DMS114 treated with DMSO at 0.1 percent for 48 hours (cell line): Measurements from ENCODE around the gene COL11A1.

Experiments used
- DNase-seq: peaks from one replicate; lab custom pipeline; 2025; ENCODE audit not compliant: unreplicated experiment; lab: John Stamatoyannopoulos, UW

The COL11A1 gene

GRCh38 chr1:102919659-102920058, 188.7 kb downstream of the COL11A1 start:
- DNase-seq: no peak

- DNase-seq: no peak
These were observed 206.3 kb downstream of the COL11A1 start for GRCh38 chr1:102901996-102902395.

GRCh38 chr1:102899935-102900334, 208.4 kb downstream of the COL11A1 start:
- DNase-seq: no peak

- no peak for DNase-seq
These were observed 210.8 kb downstream of the COL11A1 start for GRCh38 chr1:102897557-102897956.

- no peak for DNase-seq
These were observed 211.6 kb downstream of the COL11A1 start for GRCh38 chr1:102896771-102897170.

- DNase-seq: no peak
These were observed 212.0 kb downstream of the COL11A1 start for GRCh38 chr1:102896286-102896685.

GRCh38 chr1:102891868-102892625, 216.3 kb downstream of the COL11A1 start:
- no peak for DNase-seq

- DNase-seq: no peak
These were observed 221.7 kb downstream of the COL11A1 start for GRCh38 chr1:102886638-102887037.

- no peak for DNase-seq
These were observed 224.1 kb downstream of the COL11A1 start for GRCh38 chr1:102884238-102884637.

GRCh38 chr1:102879439-102879993, 228.8 kb downstream of the COL11A1 start:
- no peak for DNase-seq

- DNase-seq: no peak
These were observed 232.6 kb downstream of the COL11A1 start for GRCh38 chr1:102875756-102876155.

- DNase-seq: no peak
These were observed 235.8 kb downstream of the COL11A1 start for GRCh38 chr1:102872526-102872925.

- DNase-seq: no peak
These were observed 236.2 kb downstream of the COL11A1 start for GRCh38 chr1:102872097-102872496.

GRCh38 chr1:102863704-102864103, 244.6 kb downstream of the COL11A1 start:
- DNase-seq: no peak

GRCh38 chr1:102861247-102861646, 247.1 kb downstream of the COL11A1 start:
- no peak for DNase-seq

GRCh38 chr1:102858695-102859094, 249.6 kb downstream of the COL11A1 start:
- DNase-seq: no peak

GRCh38 chr1:102857251-102857650, 251.1 kb downstream of the COL11A1 start:
- no peak for DNase-seq

GRCh38 chr1:102853701-102854187, 254.6 kb downstream of the COL11A1 start:
- DNase-seq: no peak

- DNase-seq: no peak
These were observed 255.2 kb downstream of the COL11A1 start for GRCh38 chr1:102853136-102853535.

GRCh38 chr1:102852613-102853012, 255.7 kb downstream of the COL11A1 start:
- no peak for DNase-seq

- DNase-seq: no peak
These were observed 256.7 kb downstream of the COL11A1 start for GRCh38 chr1:102851616-102852015.

- DNase-seq: no peak
These were observed 265.7 kb downstream of the COL11A1 start for GRCh38 chr1:102842606-102843005.

- no peak for DNase-seq
These were observed 267.6 kb downstream of the COL11A1 start for GRCh38 chr1:102840741-102841140.
